IMR-90 (cell line): Measurements from ENCODE around the gene ARAP1. TPM values are rescaled to one million over a fixed set of nuclear protein-coding genes. Genes with fewer than 3 reads are reported as not detected.
A peak's percentile ranks its signal among the peaks of the same experiment; 100 is the strongest.

ENCODE experiments used
- ATAC-seq: fragments of 200-7000 bp; cut with Tn5 transposase; 2 replicates; pipeline ENCODE4 v1.9.1; 2020; ENCODE audit warnings: low read depth, mild to moderate bottlenecking, moderate library complexity
- BruUV-seq: library from RNA; stranded (reverse); fragments of 400-500 nt; replicated peaks from 2 replicates; lab custom pipeline; 2021; lab: Mats Ljungman, UMichigan
- CTCF ChIA-PET: fragments of 300-600 bp; formaldehyde crosslinking; extraction: SDS; loops from one replicate; lab custom pipeline; 2021; ENCODE audit warnings: antibody characterized with exemption; lab: Yijun Ruan, JAX
- POLR2A ChIA-PET: fragments of 300-600 bp; sonication (Branson Sonifier 250); formaldehyde crosslinking; loops from one replicate; lab custom pipeline; 2022; ENCODE audit warnings: antibody characterized with exemption; ENCODE audit not compliant: unreplicated experiment; lab: Charles Lee
- DNase-seq: peaks from one replicate; pipeline ENCODE4 v3.0.0; 2013
- H2AFZ ChIP-seq: replicated peaks from 2 replicates; pipeline ENCODE3; 2013; ENCODE audit warnings: low read length, mild to moderate bottlenecking; ENCODE audit not compliant: poor library complexity
- H2AK5ac ChIP-seq: 2 replicates; pipeline ENCODE4 v1.6.1; 2013; ENCODE audit warnings: low read depth, low read length, inconsistent platforms
- H2AK9ac ChIP-seq: replicated peaks from 2 replicates; pipeline ENCODE3; 2013; ENCODE audit warnings: mild to moderate bottlenecking, low read depth, low read length, moderate library complexity; ENCODE audit not compliant: poor library complexity
- H2BK120ac ChIP-seq: 2 replicates; pipeline ENCODE4 v1.6.1; 2013; ENCODE audit warnings: low read depth, low read length, inconsistent platforms
- H2BK15ac ChIP-seq: 3 replicates; pipeline ENCODE4 v1.6.1; 2013; ENCODE audit warnings: low read depth, low read length, inconsistent platforms
- H2BK20ac ChIP-seq: 2 replicates; pipeline ENCODE4 v1.6.1; 2013; ENCODE audit warnings: low read depth, mild to moderate bottlenecking, inconsistent platforms, low read length, moderate library complexity
- H2BK5ac ChIP-seq: 2 replicates; pipeline ENCODE4 v1.6.1; 2013; ENCODE audit warnings: mild to moderate bottlenecking, low read depth, low read length, inconsistent platforms; ENCODE audit not compliant: poor library complexity, severe bottlenecking
- H3K14ac ChIP-seq: replicated peaks from 2 replicates; pipeline ENCODE4 v1.6.1; 2013; ENCODE audit warnings: low read depth, low read length, inconsistent platforms
- H3K18ac ChIP-seq: 2 replicates; pipeline ENCODE4 v1.6.1; 2013; ENCODE audit warnings: low read depth, low read length, control low read depth
- H3K23ac ChIP-seq: 2 replicates; pipeline ENCODE4 v1.6.1; 2013; ENCODE audit warnings: low read depth, low read length, inconsistent platforms
- H3K27ac ChIP-seq: 2 replicates; pipeline ENCODE4 v1.5.1; 2013; ENCODE audit warnings: mild to moderate bottlenecking, control low read depth, low read length; ENCODE audit not compliant: insufficient read depth
- H3K27me3 ChIP-seq: 2 replicates; pipeline ENCODE4 v1.6.1; 2013; ENCODE audit warnings: low read length; ENCODE audit not compliant: control insufficient read depth, insufficient read depth
- H3K36me3 ChIP-seq: 2 replicates; pipeline ENCODE4 v1.6.1; 2013; ENCODE audit warnings: low read length, mixed read lengths; ENCODE audit not compliant: control insufficient read depth, insufficient read depth
- H3K4ac ChIP-seq: 2 replicates; pipeline ENCODE4 v1.6.1; 2013; ENCODE audit warnings: low read depth, low read length, inconsistent platforms
- H3K4me1 ChIP-seq: 2 replicates; pipeline ENCODE4 v1.6.1; 2013; ENCODE audit warnings: low read length, mixed read lengths; ENCODE audit not compliant: control insufficient read depth, insufficient read depth
- H3K4me2 ChIP-seq: 2 replicates; pipeline ENCODE4 v1.6.1; 2013; ENCODE audit warnings: low read depth, mild to moderate bottlenecking, control low read depth, low read length, moderate library complexity
- H3K4me3 ChIP-seq: 2 replicates; pipeline ENCODE4 v1.5.1; 2013; ENCODE audit warnings: low read depth, mild to moderate bottlenecking, control low read depth, low read length, moderate library complexity; ENCODE audit not compliant: insufficient read depth
- H3K56ac ChIP-seq: 2 replicates; pipeline ENCODE4 v1.6.1; 2013; ENCODE audit warnings: low read length, inconsistent platforms; ENCODE audit not compliant: insufficient read depth; ENCODE audit errors: extremely low read depth
- H3K79me1 ChIP-seq, 2 experiments: 2 replicates each; pipeline ENCODE4 v1.6.1; 2013; ENCODE audit warnings: low read length in 2 of 2, inconsistent platforms in 1 of 2, low read depth in 1 of 2
- H3K9ac ChIP-seq: 2 replicates; pipeline ENCODE4 v1.6.1; 2013; ENCODE audit warnings: low read depth, low read length, control low read depth
- H3K9me1 ChIP-seq: 2 replicates; pipeline ENCODE4 v1.6.1; 2013; ENCODE audit warnings: low read length, inconsistent platforms; ENCODE audit not compliant: insufficient read depth
- H3K9me3 ChIP-seq: 2 replicates; pipeline ENCODE4 v1.6.1; 2013; ENCODE audit warnings: low read length; ENCODE audit not compliant: control insufficient read depth, insufficient read depth
- H4K20me1 ChIP-seq: 2 replicates; pipeline ENCODE4 v1.6.1; 2013; ENCODE audit warnings: low read length, inconsistent platforms; ENCODE audit not compliant: insufficient read depth
- H4K5ac ChIP-seq: 2 replicates; pipeline ENCODE4 v1.6.1; 2013; ENCODE audit warnings: mild to moderate bottlenecking, low read depth, low read length, control low read depth
- H4K8ac ChIP-seq, 2 experiments: 2 replicates each; pipeline ENCODE4 v1.6.1; 2013; ENCODE audit warnings: low read depth in 2 of 2, low read length in 2 of 2, control low read depth in 1 of 2, inconsistent platforms in 1 of 2
- H4K91ac ChIP-seq: 2 replicates; pipeline ENCODE4 v1.6.1; 2013; ENCODE audit warnings: low read depth, low read length, inconsistent platforms; ENCODE audit not compliant: insufficient read depth
- RFX5 ChIP-seq: IDR thresholded peaks from 2 replicates; pipeline ENCODE4 v1.8.0; 2012; ENCODE audit warnings: low read depth, mild to moderate bottlenecking, low read length, moderate library complexity
- SMC3 ChIP-seq: fragments of 150-350 bp; IDR thresholded peaks from 2 replicates; pipeline ENCODE4 v1.6.1; 2016; ENCODE audit warnings: low read depth, mild to moderate bottlenecking, antibody characterized with exemption, low read length, moderate library complexity
- WGBS, 2 experiments: methylation state at CpG; one replicate each; pipeline versions ENCODE4 v1.1.5 to v1.1.7; 2013; ENCODE audit warnings: missing lambda C conversion rate in 2 of 2; ENCODE audit not compliant: insufficient read length in 1 of 2; ENCODE audit errors: extremely low coverage in 2 of 2; 5-methylcytosine and 5-hydroxymethylcytosine counted together
- dilution Hi-C: fragments of 300-500 bp; cut with HindIII; formaldehyde crosslinking; loops from one replicate; pipeline ENCODE4 v1.14.3; 2018; ENCODE audit warnings: low sequenced_read_pairs; ENCODE audit not compliant: unreplicated experiment
- in situ Hi-C: fragments of 300-500 bp; cut with MboI; formaldehyde crosslinking; loops from 3 replicates; pipeline ENCODE4 v1.14.3; 2019; ENCODE audit warnings: low sequenced_read_pairs, inconsistent platforms, mixed read lengths
- intact Hi-C: fragments of 100-400 bp; cut with micrococcal nuclease; formaldehyde crosslinking; loops from 2 replicates; pipeline ENCODE4 v1.10.0; 2022
- polyA plus RNA-seq, 3 experiments: library from polyadenylated mRNA; depleted of rRNA; stranded (reverse); fragments of >200 nt; gene quantifications; 2 replicates each; pipeline ENCODE4 v1.2.3, GENCODE V29; 2012; ENCODE audit warnings: low replicate concordance in 1 of 3
- total RNA-seq: library from RNA; depleted of rRNA; stranded (reverse); fragments of >200 nt; gene quantifications from 2 replicates; pipeline ENCODE4 v1.2.3, GENCODE V29; 2012
- TF ChIP-seq, protein P1 (sequence below): fragments of 150-350 bp; IDR thresholded peaks from 2 replicates; pipeline ENCODE4 v1.6.1; 2017; ENCODE audit warnings: mild to moderate bottlenecking, antibody characterized with exemption, low read length, low read depth

The ARAP1 gene
- total and polyA plus RNA-seq, 2 of the 4 experiments (the other 2 are of a cell fraction) = 37.6 to 63.1 TPM

DNA sequence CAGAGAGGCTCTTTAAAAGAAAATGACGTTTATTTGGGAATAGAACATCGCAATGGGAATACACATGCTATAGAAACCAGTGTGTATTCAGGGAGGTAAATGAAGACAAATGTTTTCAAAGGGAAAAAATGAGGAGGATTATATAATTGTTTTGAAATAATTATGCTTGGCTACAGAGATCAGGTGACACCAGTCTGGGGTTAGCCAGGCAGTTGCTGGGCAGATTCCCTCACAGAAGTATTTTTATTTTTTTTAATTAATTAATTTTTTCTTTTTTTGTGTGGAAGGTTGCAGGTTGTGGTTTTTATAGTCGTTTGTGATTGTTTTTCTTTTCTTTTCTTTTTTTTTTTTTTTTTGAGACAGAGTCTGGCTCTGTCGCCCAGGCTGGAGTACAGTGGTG, 47.2 kb upstream of the ARAP1 start:
- Histone ChIP-seq H3K4me3 (no peak overlapping the region), H4K5ac (no peak overlapping the region), H4K8ac (no peak overlapping the region), H2AK9ac (no peak overlapping the region), H2BK120ac (no peak overlapping the region), H3K79me1 (no peaks in the 10 kb centered on the region), H4K20me1 (peaks cover 4% of the 10 kb centered on the region; the same call in 1 of the 2 replicates), H2BK5ac (no peak overlapping the region), H3K27ac (no peak overlapping the region), H3K27me3 (no peaks in the 10 kb centered on the region), H2BK20ac (no peak overlapping the region), H3K23ac (no peak overlapping the region), H3K9me3 (no peaks in the 10 kb centered on the region), H2AFZ (no peak overlapping the region), H3K4me1 (0 out of 2 replicates have a peak, but pooled peaks cover 2% of the 10 kb centered on the region), H3K9ac (no peak overlapping the region), H2BK15ac (no peak overlapping the region), H2AK5ac (no peak overlapping the region), H3K18ac (no peak overlapping the region), H3K9me1 (peaks cover under 1% of the 10 kb centered on the region; the same call in 1 of the 2 replicates), H4K91ac (no peak overlapping the region), H3K14ac (no peak overlapping the region), H3K4me2 (no peak overlapping the region), H3K4ac (no peak overlapping the region), H3K36me3 (no peaks in the 10 kb centered on the region), H3K56ac (no peak overlapping the region)
- ChIA-PET POLR2A (interaction anchor here (0.6 to 0.7 kb wide), 2 partner anchors 8 to 70 kb away, joined by 3 to 8 read pairs; no protein-coding TSS in a partner anchor), CTCF (no interaction called here)
- TF ChIP-seq, protein P1, sequence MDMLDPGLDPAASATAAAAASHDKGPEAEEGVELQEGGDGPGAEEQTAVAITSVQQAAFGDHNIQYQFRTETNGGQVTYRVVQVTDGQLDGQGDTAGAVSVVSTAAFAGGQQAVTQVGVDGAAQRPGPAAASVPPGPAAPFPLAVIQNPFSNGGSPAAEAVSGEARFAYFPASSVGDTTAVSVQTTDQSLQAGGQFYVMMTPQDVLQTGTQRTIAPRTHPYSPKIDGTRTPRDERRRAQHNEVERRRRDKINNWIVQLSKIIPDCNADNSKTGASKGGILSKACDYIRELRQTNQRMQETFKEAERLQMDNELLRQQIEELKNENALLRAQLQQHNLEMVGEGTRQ = peak; percentile 30; the same call in 1 of the 2 replicates
- TF ChIP-seq RFX5 = peak; percentile 87
- no peak for TF ChIP-seq SMC3
- dilution Hi-C loops (no loop called here), intact Hi-C loops (no loop called here), in situ Hi-C loops (no loop called here)
- BruUV-seq = no TSS peak
- ATAC-seq = no peak
- no peak for DNase-seq
- 100% methylated on average over 1 of the region's 4 CpGs; no CpG with 5 or more reads in 1 of the 2 experiments for WGBS, 2 experiments
